Heart left ventricle (tissue), 16 donors: Measurements from ENCODE around the gene AVPR2. TPM values are rescaled to one million over a fixed set of nuclear protein-coding genes. Genes with fewer than 3 reads are reported as not detected.

Source experiments
- ATAC-seq, 4 donors: fragments of 200-7000 bp; cut with Tn5 transposase; one replicate each; pipeline ENCODE4 v1.9.1; 2020 to 2022; ENCODE audit warnings: moderate library complexity in 4 of 4, mild to moderate bottlenecking in 3 of 4, moderate number of reproducible peaks in 1 of 4
- DNase-seq, 5 donors: peaks; one replicate each; pipeline ENCODE4 v3.0.0-alpha.2; 2020
- H3K27ac ChIP-seq, 12 donors: fragments of 200-600 bp; sonication (generic) in 4 of 12; one replicate each; pipeline versions ENCODE4 v1.5.0 to v1.8.0; 2016 to 2022; ENCODE audit warnings: mild to moderate bottlenecking in 2 of 12
- H3K27me3 ChIP-seq, 9 donors: fragments of 200-600 bp; sonication (generic) in 2 of 9; one replicate each; pipeline versions ENCODE4 v1.5.1 to v1.8.0; 2016 to 2022; ENCODE audit warnings: mild to moderate bottlenecking in 3 of 9
- H3K36me3 ChIP-seq, 9 donors: fragments of 200-600 bp; sonication (generic) in 2 of 9; one replicate each; pipeline versions ENCODE4 v1.5.0 to v1.8.0; 2018 to 2022; ENCODE audit warnings: mild to moderate bottlenecking in 2 of 9
- H3K4me1 ChIP-seq, 12 donors: fragments of 200-600 bp; sonication (generic) in 4 of 12; one replicate each; pipeline versions ENCODE4 v1.5.0 to v1.8.0; 2016 to 2022; ENCODE audit warnings: mild to moderate bottlenecking in 3 of 12
- H3K4me3 ChIP-seq, 12 donors: fragments of 200-600 bp; sonication (generic) in 4 of 12; one replicate each; pipeline versions ENCODE4 v1.5.0 to v1.8.0; 2017 to 2022; ENCODE audit warnings: mild to moderate bottlenecking in 9 of 12, moderate library complexity in 4 of 12
- H3K9me3 ChIP-seq, 12 donors: fragments of 200-600 bp; sonication (generic) in 4 of 12; one replicate each; pipeline versions ENCODE4 v1.5.0 to v1.8.0; 2016 to 2022; ENCODE audit warnings: mild to moderate bottlenecking in 1 of 12
- CTCF ChIP-seq, 12 donors: fragments of 200-600 bp; sonication (generic) in 4 of 12; IDR thresholded peaks; one replicate each; pipeline versions ENCODE4 v1.5.0 to v1.8.0; 2018 to 2022; ENCODE audit warnings: antibody characterized with exemption in 12 of 12, mild to moderate bottlenecking in 5 of 12
- POLR2A ChIP-seq, 2 donors: fragments of 450-650 bp; IDR thresholded peaks; one replicate each; pipeline ENCODE4 v1.6.1; 2017; ENCODE audit warnings: antibody characterized with exemption in 2 of 2, mild to moderate bottlenecking in 2 of 2, moderate library complexity in 2 of 2
- WGBS, 4 donors: extraction: QIAGEN DNeasy Blood & Tissue Kit in 2 of 4; methylation state at CpG; one replicate each; pipeline versions ENCODE4 v1.1.5 to v1.1.7; 2013 to 2018; 5-methylcytosine and 5-hydroxymethylcytosine counted together
- intact Hi-C, 10 donors: fragments of 100-400 bp; cut with DNase I; formaldehyde crosslinking; loops; one replicate each; pipeline versions ENCODE4 v1.11.1 to v1.14.2; 2022
- polyA plus RNA-seq, 2 donors: library from polyadenylated mRNA; stranded (reverse); fragments of 200-250 nt; gene quantifications; one replicate each; pipeline ENCODE4 v1.2.3, GENCODE V29; 2013
- total RNA-seq, 9 donors: library from RNA; depleted of rRNA in 2 of 9; stranded (reverse); fragments of >200 nt in 2 of 9; fragmentation: NEBNext Ultra II Directional in 3 of 9; extraction: Animal tissue kit (Norgen Biotek cat#: 25700) in 3 of 9; gene quantifications; one replicate each; pipeline versions ENCODE4 v1.1.0 to v1.2.4, GENCODE V29; 2016 to 2023
- donor health status: ischemic (EF 13 %, LVEDD 7.1; RV severe dilation, severe dysfunction).
- donor health status: healthy with polysubstance abuse.
- donor health status: DM: no; HTN: yes; CAD: no.
- donor health status: DM: no; HTN: no; CAD: no.
- donor health status: ischemic (EF 25% LVEDD 6.9; RV normal size, moderate dysfunction).
- donor health status: ischemic (EF 25% LVEDD 5.7; RV mildly dilated, moderate dysfunction).
- donor health status: healthy.
- donor health status: DM: yes; HTN: yes; CAD: no.
- donor health status: ischemic (EF 35%, LVEDD 5.7; RV mildly dilated, moderate dysfunction).
- donor health status: nonischemic (EF 11% LVEDD 7.7; RV severe dilation, severe dysfunction).
- donor health status: DM: yes; HTN: yes; CAD: no.
- donor health status: PGD.
- donor health status: ischemic (EF 29% LVEDD 5.4; RV normal size, mild dysfunction).
- donor health status: nonischemic (EF 23%, LVEDD 6.1; RV moderate dilation, normal function).

AVPR2 gene
- total and polyA plus RNA-seq, 11 donors: 2.2 to 10.5 (median 3.1) TPM

GRCh38 chrX:153864101-153864500 lies 40.4 kb upstream of the AVPR2 start:
- no peak overlapping the region for H3K27ac ChIP-seq
- intact Hi-C loops: no loop called here
- no peak overlapping the region for H3K4me3 ChIP-seq
- H3K27me3 ChIP-seq: peaks cover 0 to 25% (median 0%) of the 10 kb centered on the region in 9 donors
- ATAC-seq (no peak), DNase-seq (no peak)
- no peaks in the 10 kb centered on the region for H3K36me3 ChIP-seq
- 83 to 91% (median 86%) methylated on average over 10 of the region's 10 CpGs for WGBS, 4 donors
- TF ChIP-seq POLR2A (IDR thresholded peaks at IDR 0.05) (no peak), CTCF (IDR thresholded peaks at IDR 0.05) (no peak)
- H3K9me3 ChIP-seq: no peaks in the 10 kb centered on the region
- no peaks in the 10 kb centered on the region for H3K4me1 ChIP-seq

- H3K4me1 ChIP-seq: no peaks in the 10 kb centered on the region
- H3K9me3 ChIP-seq: no peaks in the 10 kb centered on the region
- intact Hi-C loops: no loop called here
- no peak overlapping the region for H3K4me3 ChIP-seq
- H3K27me3 ChIP-seq: peaks cover 0 to 29% (median 0%) of the 10 kb centered on the region in 9 donors
- no peak overlapping the region for H3K27ac ChIP-seq
- DNase-seq: no peak
- TF ChIP-seq CTCF (IDR thresholded peaks at IDR 0.05) (no peak), POLR2A (IDR thresholded peaks at IDR 0.05) (no peak)
- no peaks in the 10 kb centered on the region for H3K36me3 ChIP-seq
- 75 to 84% (median 82%) methylated on average over 13 to 30 of the region's 30 CpGs for WGBS, 4 donors
- no peak for ATAC-seq
These were observed 39.7 kb upstream of the AVPR2 start for GRCh38 chrX:153864561-153865320.

- ATAC-seq: no peak
- Histone ChIP-seq H3K9me3 (no peaks in the 10 kb centered on the region), H3K27me3 (peaks cover 0 to 33% (median 0%) of the 10 kb centered on the region in 9 donors), H3K4me1 (no peaks in the 10 kb centered on the region), H3K36me3 (no peaks in the 10 kb centered on the region), H3K27ac (no peak overlapping the region), H3K4me3 (no peak overlapping the region)
- TF ChIP-seq POLR2A (IDR thresholded peaks at IDR 0.05) (no peak), CTCF (IDR thresholded peaks at IDR 0.05) (no peak)
- DNase-seq: no peak
- intact Hi-C loops: no loop called here
- WGBS, 4 donors: 92 to 97% (median 95%) methylated on average over 5 to 11 of the region's 11 CpGs
These were observed 39.2 kb upstream of the AVPR2 start for GRCh38 chrX:153865321-153865580.

GRCh38 chrX:153865685-153866084 lies 38.8 kb upstream of the AVPR2 start:
- Histone ChIP-seq H3K4me1 (no peaks in the 10 kb centered on the region), H3K4me3 (no peak overlapping the region), H3K9me3 (no peaks in the 10 kb centered on the region), H3K27ac (no peak overlapping the region), H3K27me3 (peaks cover 0 to 35% (median 0%) of the 10 kb centered on the region in 9 donors), H3K36me3 (no peaks in the 10 kb centered on the region)
- DNase-seq: no peak
- TF ChIP-seq POLR2A (IDR thresholded peaks at IDR 0.05): no peak
- no peak for TF ChIP-seq CTCF (IDR thresholded peaks at IDR 0.05)
- no peak for ATAC-seq
- intact Hi-C loops: no loop called here
- 85 to 94% (median 91%) methylated on average over 5 to 9 of the region's 9 CpGs for WGBS, 4 donors
